Pons (tissue), 1 donor: ENCODE measurements around the gene MUC22.
"Not testable (repeated sequence)": the region's sequence is repeated elsewhere in the genome, so short reads cannot be mapped to it uniquely, and the experiment has no call there.

Experiments used
- DNase-seq: peaks from one replicate; pipeline ENCODE4 v3.0.0-alpha.2; 2016; ENCODE audit warnings: low spot score

MUC22 gene

GRCh38 chr6:30998785-30999184, 11.5 kb upstream of the MUC22 start:
- DNase-seq, result no peak

DNA sequence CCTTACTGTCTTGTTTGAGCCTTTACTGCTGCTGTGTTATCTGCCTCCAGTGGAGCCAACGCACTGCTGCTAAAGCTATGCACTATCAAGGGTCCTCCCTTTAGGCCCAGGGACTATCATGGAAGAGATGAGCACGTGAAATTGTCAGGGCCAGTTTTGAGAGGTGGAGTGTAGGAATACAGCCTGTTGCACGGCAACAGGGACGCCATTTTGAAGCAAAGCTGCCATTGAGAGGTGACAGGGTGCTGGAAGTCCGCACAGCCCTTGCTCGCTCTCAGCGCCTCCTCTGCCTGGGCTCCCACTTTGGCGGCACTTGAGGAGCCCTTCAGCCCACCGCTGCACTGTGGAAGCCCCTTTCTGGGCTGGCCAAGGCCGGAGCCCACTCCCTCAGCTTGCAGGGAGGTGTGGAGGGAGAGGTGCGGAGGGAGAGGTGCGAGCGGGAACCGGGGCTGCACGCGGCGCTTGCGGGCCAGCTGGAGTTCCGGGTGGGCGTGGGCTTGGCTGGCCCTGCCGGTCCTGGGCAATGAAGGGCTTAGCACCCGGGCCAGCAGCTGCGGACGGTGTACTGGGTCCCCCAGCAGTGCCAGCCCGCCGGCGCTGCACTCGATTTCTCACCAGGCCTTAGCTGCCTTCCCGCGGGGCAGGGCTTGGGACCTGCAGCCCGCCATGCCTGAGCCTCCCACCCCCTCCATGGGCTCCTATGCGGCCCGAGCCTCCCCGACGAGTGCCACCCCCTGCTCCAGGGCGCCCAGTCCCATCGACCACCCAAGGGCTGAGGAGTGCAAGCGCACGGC, 10.0 kb upstream of the MUC22 start:
- DNase-seq, result not testable (repeated sequence)

GRCh38 chr6:31001281-31001888, 8.9 kb upstream of the MUC22 start:
- no peak for DNase-seq

GRCh38 chr6:31002471-31002870, 7.8 kb upstream of the MUC22 start:
- DNase-seq, result no peak

- DNase-seq, result no peak
Observed at GRCh38 chr6:31004794-31005193, 5.5 kb upstream of the MUC22 start.

- no peak for DNase-seq
Observed at GRCh38 chr6:31005249-31006020, 4.8 kb upstream of the MUC22 start.

DNA sequence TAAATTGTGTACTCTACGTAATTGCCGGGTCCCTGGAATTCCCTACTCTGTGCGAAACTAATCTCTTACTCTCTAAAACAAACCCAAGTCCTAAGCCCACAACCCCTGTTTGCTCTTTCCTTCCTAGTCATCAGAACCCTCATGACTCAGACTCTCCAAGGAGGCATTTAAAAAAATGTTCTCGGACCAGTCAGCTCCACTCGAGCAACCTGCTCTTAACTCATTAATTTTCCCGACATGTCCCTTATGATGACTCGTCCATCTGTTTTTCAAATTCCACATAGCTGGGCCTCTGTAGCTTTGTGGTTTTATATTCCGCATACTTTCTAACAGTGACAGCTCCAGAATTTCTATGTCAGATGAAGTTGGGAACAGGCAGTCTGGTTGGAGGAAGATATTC, 2.6 kb upstream of the MUC22 start:
- no peak for DNase-seq

- DNase-seq, result peak; percentile 36
Observed at GRCh38 chr6:31008165-31008564, 2.1 kb upstream of the MUC22 start.

DNA sequence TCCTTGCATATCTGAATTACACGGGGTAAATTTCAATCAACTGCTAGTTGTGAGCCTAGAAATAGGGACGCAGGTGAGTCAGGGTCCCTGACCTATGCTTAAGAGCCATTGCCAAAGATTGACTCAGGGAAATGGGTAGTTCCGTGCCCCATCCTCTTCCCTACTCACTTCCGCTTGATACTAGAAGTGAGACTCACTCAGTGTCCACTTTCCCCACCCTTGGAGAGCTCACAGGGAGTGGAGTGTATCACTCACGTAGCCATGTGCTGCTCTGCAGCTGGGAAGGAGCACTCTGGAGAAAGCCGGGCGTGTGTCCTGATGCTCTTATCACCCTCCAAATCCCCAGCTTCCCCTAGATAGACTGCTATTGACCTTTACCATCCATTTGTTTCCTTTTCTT, 543 bp upstream of the MUC22 start:
- DNase-seq, result no peak

DNA sequence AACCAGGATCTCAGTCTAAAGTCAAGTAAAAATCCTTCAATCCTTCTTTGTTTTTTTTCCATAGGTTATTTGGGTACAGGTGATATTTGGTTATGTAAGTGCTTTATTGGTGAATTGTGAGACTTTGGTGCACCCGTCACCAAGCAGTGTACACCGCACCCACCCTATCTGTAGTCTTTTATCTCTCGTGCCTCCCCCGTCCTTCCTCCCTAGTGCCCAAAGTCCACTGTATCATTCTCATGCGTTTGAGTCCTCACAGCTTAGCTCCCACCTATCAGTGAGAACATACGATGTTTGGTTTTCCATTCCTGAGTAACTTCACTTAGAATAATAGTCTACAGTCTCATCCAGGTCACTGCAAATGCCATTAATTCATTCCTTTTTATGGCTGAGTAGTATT, 879 bp downstream of the MUC22 start:
- no peak for DNase-seq

DNA sequence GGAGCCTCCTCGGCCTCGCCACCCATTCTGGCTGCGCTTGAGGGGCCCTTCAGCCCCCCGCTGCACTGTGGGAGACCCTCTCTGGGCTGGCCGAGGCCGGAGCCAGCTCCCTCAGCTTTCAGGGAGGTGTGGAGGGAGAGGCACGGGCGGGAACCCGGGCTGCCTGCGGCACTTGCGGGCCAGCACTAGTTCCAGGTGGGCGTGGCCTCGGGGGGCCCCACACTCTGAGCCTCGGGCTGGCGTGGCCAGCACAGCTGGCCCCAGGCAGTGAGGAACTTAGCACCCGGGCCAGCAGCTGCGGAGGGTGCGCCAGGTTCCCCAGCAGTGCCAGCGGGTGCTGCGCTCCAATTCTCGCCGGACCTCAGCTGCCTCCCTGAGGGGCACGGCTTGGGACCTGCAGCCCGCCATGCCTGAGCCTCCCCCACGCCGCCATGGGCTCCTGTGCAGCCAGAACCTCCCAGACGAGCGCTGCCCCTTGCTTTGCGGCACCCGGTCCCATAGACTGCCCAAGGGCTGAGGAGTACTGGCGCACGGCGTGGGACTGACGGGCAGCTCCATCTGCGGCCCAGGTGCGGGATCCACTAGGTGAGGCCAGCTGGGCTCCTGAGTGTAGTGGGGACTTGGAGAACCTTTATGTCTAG, 6.5 kb downstream of the MUC22 start:
- DNase-seq, result no peak

- not testable (repeated sequence) for DNase-seq
Observed at GRCh38 chr6:31017436-31017835, 7.2 kb downstream of the MUC22 start.

GRCh38 chr6:31020057-31020456, 9.8 kb downstream of the MUC22 start:
- DNase-seq, result no peak

DNA sequence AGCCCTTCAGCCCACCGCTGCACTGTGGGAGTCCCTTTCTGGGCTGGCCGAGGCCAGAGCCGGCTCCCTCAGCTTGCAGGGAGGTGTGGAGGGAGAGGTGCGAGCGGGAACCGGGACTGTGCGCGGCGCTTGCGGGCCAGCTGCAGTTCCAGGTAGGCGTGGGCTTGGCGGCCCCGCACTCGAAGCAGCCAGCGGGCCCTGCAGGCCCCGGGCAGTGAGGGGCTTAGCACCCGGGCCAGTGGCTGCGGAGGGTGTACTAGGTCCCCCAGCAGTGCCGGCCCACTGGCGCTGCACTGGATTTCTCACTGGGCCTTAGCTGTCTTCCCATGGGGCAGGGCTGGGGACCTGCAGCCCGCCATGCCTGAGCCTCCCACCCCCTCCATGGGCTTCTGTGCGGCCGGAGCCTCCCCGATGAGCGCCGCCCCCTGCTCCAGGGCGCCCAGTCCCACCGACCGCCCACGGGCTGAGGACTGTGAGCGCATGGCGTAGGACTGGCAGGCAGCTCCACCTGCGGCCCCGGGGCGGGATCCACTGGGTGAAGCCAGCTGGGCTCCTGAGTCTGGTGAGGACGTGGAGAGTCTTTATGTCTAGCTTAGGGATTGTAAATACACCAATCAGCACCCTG, 10.5 kb downstream of the MUC22 start:
- DNase-seq, result not testable (repeated sequence)

GRCh38 chr6:31021705-31022531, 11.6 kb downstream of the MUC22 start:
- not testable (repeated sequence) for DNase-seq

- DNase-seq, result no peak
Observed at GRCh38 chr6:31025595-31025994, 15.3 kb downstream of the MUC22 start.

GRCh38 chr6:31031095-31031494, 20.8 kb downstream of the MUC22 start:
- DNase-seq, result no peak

DNA sequence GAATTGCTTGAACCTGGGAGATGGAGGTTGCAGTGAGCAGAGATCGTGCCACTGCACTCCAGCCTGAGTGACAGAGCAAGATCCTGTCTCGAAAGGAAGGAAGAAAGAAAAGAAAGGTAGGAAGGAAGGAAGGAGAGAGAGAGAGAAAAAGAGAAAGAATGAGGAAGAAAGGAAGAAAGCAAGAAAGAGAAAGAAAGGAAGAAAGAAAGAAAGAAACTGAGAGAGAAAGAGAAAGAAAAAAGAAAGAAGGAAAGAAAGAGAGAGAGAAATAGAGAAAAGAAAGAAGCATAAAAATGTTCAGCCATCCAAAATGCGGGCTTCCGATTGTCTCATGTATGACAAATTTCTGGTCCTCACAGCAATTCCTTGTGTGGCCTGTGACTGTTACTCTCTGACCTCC, 22.8 kb downstream of the MUC22 start:
- no peak for DNase-seq

GRCh38 chr6:31035862-31036497, 25.7 kb downstream of the MUC22 start:
- no peak for DNase-seq

DNA sequence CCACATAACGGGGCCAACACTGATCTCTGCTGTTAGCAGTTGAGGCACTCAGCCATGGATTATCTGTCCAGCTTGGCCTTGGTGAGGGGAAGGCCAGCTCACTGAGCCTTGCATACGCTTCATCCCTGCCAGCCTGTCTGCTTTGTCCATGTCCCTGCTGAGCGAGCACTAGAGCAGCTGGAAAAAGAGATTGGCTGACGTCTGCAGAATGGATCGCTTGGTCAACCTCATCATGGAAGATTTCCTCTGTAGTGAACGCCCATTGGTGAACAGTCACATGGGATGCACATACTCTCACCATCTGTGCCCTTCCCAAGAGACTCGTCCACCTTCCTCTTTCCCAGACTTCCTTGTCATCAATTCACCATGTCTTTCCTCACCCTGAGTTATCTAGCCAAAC, 26.9 kb downstream of the MUC22 start:
- no peak for DNase-seq

DNA sequence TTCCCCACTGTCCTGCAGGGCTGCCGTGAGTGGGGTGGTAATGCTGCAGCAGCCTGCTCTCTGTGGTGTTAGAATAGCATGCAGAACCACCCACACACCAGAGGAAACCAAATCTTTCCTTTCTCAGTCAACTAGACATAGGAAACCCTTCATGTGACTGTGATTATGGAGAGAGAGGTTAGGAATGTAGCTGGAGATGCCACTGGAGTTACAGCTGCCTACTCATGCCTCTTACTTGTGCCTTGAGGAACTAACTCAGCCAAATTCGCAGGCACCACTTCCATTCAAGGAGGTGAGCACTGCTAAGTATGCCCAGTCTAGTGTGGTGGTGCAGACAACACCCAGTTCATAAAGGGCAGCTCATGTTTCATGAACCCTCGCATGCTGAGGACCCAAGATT, 27.4 kb downstream of the MUC22 start:
- DNase-seq, result no peak
